ENCODE results near the gene SMOC1. TPM values are rescaled to one million over a fixed set of nuclear protein-coding genes. Genes with fewer than 3 reads are reported as not detected.

The SMOC1 gene
- total and polyA plus RNA-seq, 9 of the 15 experiments (the other 6 are each of a cell fraction or from before 2014, with no cell fraction given) = 0.04 TPM; not detected in 8

DNA sequence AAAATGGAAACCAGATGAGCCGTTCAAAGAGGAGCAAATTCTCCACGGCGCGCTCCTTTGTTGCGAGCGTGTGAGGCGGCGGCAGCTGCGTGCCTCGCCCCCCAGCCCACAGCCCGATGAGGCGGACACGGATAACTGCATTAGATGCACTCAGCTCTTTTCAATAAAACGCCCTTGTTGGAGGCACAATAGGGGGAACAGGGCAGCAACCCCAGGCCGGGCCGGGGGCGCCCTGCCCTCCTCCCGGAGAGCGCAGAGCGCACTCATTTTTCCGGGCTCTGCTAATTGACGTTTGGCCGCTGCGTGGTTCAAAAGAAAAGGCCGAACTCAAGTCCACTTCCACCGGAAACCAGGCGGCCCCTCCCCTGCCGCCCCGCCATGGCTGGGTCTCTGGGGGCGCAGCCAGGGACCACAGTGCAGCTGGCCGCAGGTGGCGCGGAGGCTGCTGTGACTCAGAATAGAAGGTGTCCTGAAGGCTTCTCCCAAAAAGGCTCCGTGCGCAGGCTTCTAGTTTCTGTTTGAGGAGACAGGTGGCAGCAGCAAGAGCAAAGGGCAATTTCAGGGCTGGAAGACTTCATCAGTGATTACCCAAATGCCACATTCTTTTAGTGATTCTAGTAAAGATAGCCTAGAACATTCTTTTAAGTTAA, 29.0 kb upstream of the SMOC1 start:
- CTCF ChIA-PET (ENCODE audit: low intra/inter-chr PET ratio) = interaction anchor here (0.7 kb wide), 1 partner anchor 279 kb away, joined by 3 read pairs; no protein-coding TSS in a partner anchor
- no peak for FAIRE-seq
- H3K27ac ChIP-seq (ENCODE audit: extremely low read depth, low read depth, low read length) = no peak overlapping the region
- no peaks in the 10 kb centered on the region for H3K79me2 ChIP-seq (ENCODE audit: control insufficient read depth, insufficient read depth, low read length)
- H3K4me3 ChIP-seq = no peak overlapping the region
- ATAC-seq = no peak
- H3K27me3 ChIP-seq (ENCODE audit: control insufficient read depth in 2 of 2, insufficient read depth in 2 of 2, low read length in 2 of 2) = peaks cover 2 to 8% of the 10 kb centered on the region in 2 experiments; a peak in 2 of 5 replicates
- H2AFZ ChIP-seq (ENCODE audit: low read depth, low read length) = no peak overlapping the region
- no peaks in the 10 kb centered on the region for H3K9me3 ChIP-seq (replicated peaks; ENCODE audit: control insufficient read depth, insufficient read depth, low read depth, low read length)
- H3K9ac ChIP-seq (ENCODE audit: insufficient read depth in 1 of 2, low read depth in 2 of 2, low read length in 2 of 2) = no peak overlapping the region
- H4K20me1 ChIP-seq (replicated peaks; ENCODE audit: control insufficient read depth, insufficient read depth, low read length) = no peaks in the 10 kb centered on the region
- POLR2A ChIA-PET = no interaction called here
- H3K4me1 ChIP-seq (replicated peaks in 1 of 2; ENCODE audit: control insufficient read depth in 2 of 2, insufficient read depth in 2 of 2, low read length in 2 of 2) = no peaks in the 10 kb centered on the region
- H3K36me3 ChIP-seq (ENCODE audit: control insufficient read depth, insufficient read depth, low read length) = no peaks in the 10 kb centered on the region
- H3K9me1 ChIP-seq (ENCODE audit: control insufficient read depth, insufficient read depth, low read length) = no peaks in the 10 kb centered on the region
- DNase-seq (ENCODE audit: extremely low read depth in 1 of 4, low spot score in 3 of 4) = no peak
- no peak overlapping the region for H3K4me2 ChIP-seq (ENCODE audit: insufficient read depth, low read length)
- BruUV-seq (replicated peaks) = no TSS peak
- intact Hi-C loops (cut with micrococcal nuclease) (no loop called here), in situ Hi-C loops (cut with MboI) (no loop called here)
- 13% methylated on average over 18 of the region's 35 CpGs for WGBS (ENCODE audit: insufficient coverage, low coverage, missing lambda C conversion rate)
- TF ChIP-seq KAT8 (IDR thresholded peaks at IDR 0.05; ENCODE audit: low read depth) (no peak), NCOA4 (IDR thresholded peaks at IDR 0.05; ENCODE audit: partially characterized antibody) (no peak), ZNF785 (CRISPR knock-in tag; IDR thresholded peaks at IDR 0.05) (no peak), ELF1 (tag; IDR thresholded peaks at IDR 0.05) (no peak)
- TF ChIP-seq, protein P1, sequence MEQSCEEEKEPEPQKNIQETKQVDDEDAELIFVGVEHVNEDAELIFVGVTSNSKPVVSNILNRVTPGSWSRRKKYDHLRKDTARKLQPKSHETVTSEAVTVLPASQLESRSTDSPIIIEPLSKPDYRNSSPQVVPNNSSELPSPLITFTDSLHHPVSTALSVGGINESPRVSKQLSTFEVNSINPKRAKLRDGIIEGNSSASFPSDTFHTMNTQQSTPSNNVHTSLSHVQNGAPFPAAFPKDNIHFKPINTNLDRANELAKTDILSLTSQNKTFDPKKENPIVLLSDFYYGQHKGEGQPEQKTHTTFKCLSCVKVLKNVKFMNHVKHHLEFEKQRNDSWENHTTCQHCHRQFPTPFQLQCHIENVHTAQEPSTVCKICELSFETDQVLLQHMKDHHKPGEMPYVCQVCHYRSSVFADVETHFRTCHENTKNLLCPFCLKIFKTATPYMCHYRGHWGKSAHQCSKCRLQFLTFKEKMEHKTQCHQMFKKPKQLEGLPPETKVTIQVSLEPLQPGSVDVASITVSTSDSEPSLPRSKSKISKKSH (CRISPR knock-in tag; IDR thresholded peaks at IDR 0.05) = no peak
- TF ChIP-seq, protein P2, sequence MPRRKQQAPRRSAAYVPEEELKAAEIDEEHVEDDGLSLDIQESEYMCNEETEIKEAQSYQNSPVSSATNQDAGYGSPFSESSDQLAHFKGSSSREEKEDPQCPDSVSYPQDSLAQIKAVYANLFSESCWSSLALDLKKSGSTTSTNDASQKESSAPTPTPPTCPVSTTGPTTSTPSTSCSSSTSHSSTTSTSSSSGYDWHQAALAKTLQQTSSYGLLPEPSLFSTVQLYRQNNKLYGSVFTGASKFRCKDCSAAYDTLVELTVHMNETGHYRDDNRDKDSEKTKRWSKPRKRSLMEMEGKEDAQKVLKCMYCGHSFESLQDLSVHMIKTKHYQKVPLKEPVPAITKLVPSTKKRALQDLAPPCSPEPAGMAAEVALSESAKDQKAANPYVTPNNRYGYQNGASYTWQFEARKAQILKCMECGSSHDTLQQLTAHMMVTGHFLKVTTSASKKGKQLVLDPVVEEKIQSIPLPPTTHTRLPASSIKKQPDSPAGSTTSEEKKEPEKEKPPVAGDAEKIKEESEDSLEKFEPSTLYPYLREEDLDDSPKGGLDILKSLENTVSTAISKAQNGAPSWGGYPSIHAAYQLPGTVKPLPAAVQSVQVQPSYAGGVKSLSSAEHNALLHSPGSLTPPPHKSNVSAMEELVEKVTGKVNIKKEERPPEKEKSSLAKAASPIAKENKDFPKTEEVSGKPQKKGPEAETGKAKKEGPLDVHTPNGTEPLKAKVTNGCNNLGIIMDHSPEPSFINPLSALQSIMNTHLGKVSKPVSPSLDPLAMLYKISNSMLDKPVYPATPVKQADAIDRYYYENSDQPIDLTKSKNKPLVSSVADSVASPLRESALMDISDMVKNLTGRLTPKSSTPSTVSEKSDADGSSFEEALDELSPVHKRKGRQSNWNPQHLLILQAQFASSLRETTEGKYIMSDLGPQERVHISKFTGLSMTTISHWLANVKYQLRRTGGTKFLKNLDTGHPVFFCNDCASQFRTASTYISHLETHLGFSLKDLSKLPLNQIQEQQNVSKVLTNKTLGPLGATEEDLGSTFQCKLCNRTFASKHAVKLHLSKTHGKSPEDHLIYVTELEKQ (CRISPR knock-in tag; IDR thresholded peaks at IDR 0.05) = no peak
- TF ChIP-seq, protein P3, sequence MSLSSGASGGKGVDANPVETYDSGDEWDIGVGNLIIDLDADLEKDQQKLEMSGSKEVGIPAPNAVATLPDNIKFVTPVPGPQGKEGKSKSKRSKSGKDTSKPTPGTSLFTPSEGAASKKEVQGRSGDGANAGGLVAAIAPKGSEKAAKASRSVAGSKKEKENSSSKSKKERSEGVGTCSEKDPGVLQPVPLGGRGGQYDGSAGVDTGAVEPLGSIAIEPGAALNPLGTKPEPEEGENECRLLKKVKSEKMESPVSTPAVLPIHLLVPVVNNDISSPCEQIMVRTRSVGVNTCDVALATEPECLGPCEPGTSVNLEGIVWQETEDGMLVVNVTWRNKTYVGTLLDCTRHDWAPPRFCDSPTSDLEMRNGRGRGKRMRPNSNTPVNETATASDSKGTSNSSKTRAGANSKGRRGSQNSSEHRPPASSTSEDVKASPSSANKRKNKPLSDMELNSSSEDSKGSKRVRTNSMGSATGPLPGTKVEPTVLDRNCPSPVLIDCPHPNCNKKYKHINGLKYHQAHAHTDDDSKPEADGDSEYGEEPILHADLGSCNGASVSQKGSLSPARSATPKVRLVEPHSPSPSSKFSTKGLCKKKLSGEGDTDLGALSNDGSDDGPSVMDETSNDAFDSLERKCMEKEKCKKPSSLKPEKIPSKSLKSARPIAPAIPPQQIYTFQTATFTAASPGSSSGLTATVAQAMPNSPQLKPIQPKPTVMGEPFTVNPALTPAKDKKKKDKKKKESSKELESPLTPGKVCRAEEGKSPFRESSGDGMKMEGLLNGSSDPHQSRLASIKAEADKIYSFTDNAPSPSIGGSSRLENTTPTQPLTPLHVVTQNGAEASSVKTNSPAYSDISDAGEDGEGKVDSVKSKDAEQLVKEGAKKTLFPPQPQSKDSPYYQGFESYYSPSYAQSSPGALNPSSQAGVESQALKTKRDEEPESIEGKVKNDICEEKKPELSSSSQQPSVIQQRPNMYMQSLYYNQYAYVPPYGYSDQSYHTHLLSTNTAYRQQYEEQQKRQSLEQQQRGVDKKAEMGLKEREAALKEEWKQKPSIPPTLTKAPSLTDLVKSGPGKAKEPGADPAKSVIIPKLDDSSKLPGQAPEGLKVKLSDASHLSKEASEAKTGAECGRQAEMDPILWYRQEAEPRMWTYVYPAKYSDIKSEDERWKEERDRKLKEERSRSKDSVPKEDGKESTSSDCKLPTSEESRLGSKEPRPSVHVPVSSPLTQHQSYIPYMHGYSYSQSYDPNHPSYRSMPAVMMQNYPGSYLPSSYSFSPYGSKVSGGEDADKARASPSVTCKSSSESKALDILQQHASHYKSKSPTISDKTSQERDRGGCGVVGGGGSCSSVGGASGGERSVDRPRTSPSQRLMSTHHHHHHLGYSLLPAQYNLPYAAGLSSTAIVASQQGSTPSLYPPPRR (CRISPR knock-in tag; IDR thresholded peaks at IDR 0.05; ENCODE audit: borderline replicate concordance) = no peak
- TF ChIP-seq, protein P4, sequence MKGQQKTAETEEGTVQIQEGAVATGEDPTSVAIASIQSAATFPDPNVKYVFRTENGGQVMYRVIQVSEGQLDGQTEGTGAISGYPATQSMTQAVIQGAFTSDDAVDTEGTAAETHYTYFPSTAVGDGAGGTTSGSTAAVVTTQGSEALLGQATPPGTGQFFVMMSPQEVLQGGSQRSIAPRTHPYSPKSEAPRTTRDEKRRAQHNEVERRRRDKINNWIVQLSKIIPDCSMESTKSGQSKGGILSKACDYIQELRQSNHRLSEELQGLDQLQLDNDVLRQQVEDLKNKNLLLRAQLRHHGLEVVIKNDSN (CRISPR knock-in tag; IDR thresholded peaks at IDR 0.05) = no peak
- TF ChIP-seq, protein P5, sequence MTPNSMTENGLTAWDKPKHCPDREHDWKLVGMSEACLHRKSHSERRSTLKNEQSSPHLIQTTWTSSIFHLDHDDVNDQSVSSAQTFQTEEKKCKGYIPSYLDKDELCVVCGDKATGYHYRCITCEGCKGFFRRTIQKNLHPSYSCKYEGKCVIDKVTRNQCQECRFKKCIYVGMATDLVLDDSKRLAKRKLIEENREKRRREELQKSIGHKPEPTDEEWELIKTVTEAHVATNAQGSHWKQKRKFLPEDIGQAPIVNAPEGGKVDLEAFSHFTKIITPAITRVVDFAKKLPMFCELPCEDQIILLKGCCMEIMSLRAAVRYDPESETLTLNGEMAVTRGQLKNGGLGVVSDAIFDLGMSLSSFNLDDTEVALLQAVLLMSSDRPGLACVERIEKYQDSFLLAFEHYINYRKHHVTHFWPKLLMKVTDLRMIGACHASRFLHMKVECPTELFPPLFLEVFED (CRISPR knock-in tag; conservative IDR thresholded peaks at IDR 0.05) = no peak
